T-helper 17 cell (primary cell): ENCODE measurements around the gene MACROD2. TPM values are rescaled to one million over a fixed set of nuclear protein-coding genes. Genes with fewer than 3 reads are reported as not detected.

Experiments used
- ATAC-seq: fragments of 150-1000 bp; cut with Tn5 transposase; 2 replicates; pipeline ENCODE4 v1.10.0; 2021; ENCODE audit warnings: mild to moderate bottlenecking, moderate library complexity
- DNase-seq, 3 donors: peaks; one replicate each; pipeline versions ENCODE4 v3.0.0 to v3.0.0-alpha.2; 2020 to 2021
- H3K9me3 ChIP-seq: one replicate; pipeline ENCODE4 v1.7.0; 2013; ENCODE audit warnings: low read length, mild to moderate bottlenecking; ENCODE audit not compliant: control insufficient read depth, poor library complexity, severe bottlenecking
- H3K27ac Mint-ChIP-seq: one replicate; pipeline ENCODE4 v1.8.0; 2022; ENCODE audit warnings: mild to moderate bottlenecking, moderate library complexity, mixed read lengths
- H3K27me3 Mint-ChIP-seq: one replicate; pipeline ENCODE4 v1.8.0; 2022; ENCODE audit warnings: mixed read lengths
- H3K36me3 Mint-ChIP-seq: one replicate; pipeline ENCODE4 v1.8.0; 2022; ENCODE audit warnings: low read depth, mixed read lengths
- H3K4me1 Mint-ChIP-seq: one replicate; pipeline ENCODE4 v1.8.0; 2022; ENCODE audit warnings: mild to moderate bottlenecking, mixed read lengths
- H3K4me3 Mint-ChIP-seq: one replicate; pipeline ENCODE4 v1.8.0; 2022; ENCODE audit warnings: mild to moderate bottlenecking, moderate library complexity, mixed read lengths
- total RNA-seq, 4 donors: library from RNA in 2 of 4; stranded (reverse) in 2 of 4; gene quantifications; one replicate each; pipeline ENCODE4 v1.2.3 and lab custom pipeline; 2022 to 2026

Gene MACROD2
- total RNA-seq, 2 donors from 2014 or later = 0.85 TPM; not detected in 1

- ATAC-seq (no peak), DNase-seq (no peak)
- H3K27me3 Mint-ChIP-seq = no peaks in the 10 kb centered on the region
- H3K27ac Mint-ChIP-seq = no peak overlapping the region
- no peaks in the 10 kb centered on the region for H3K9me3 ChIP-seq
- H3K36me3 Mint-ChIP-seq = no peaks in the 10 kb centered on the region
- H3K4me1 Mint-ChIP-seq = no peaks in the 10 kb centered on the region
- no peak overlapping the region for H3K4me3 Mint-ChIP-seq
Measured at GRCh38 chr20:15611541-15611940, 1616.2 kb downstream of the MACROD2 start.

DNA sequence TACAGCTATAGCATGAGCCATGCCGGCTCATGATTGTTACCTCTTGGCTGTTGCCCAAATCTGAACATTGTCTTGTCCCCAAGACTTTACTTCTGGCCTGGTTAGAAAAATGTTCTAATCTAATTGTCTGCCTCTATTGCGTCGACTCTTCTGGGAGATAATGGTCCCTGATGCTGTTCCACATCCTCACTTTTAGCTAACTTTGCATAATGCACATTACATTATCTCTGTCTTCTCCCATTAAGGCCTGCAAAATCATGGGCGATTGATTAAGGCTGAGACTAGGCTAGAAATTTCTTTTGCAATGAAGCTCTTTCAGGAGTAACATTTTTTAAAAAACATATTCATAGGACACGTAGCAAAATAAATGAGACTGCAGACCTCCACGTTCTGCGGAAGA is 1616.9 kb downstream of the MACROD2 start:
- Mint-ChIP-seq H3K27ac (no peak overlapping the region), H3K4me1 (no peaks in the 10 kb centered on the region), H3K27me3 (no peaks in the 10 kb centered on the region), H3K36me3 (no peaks in the 10 kb centered on the region), H3K4me3 (no peak overlapping the region)
- DNase-seq = no peak
- H3K9me3 ChIP-seq = no peaks in the 10 kb centered on the region
- ATAC-seq = no peak

GRCh38 chr20:15612769-15613168 is 1617.5 kb downstream of the MACROD2 start:
- no peaks in the 10 kb centered on the region for H3K9me3 ChIP-seq

DNA sequence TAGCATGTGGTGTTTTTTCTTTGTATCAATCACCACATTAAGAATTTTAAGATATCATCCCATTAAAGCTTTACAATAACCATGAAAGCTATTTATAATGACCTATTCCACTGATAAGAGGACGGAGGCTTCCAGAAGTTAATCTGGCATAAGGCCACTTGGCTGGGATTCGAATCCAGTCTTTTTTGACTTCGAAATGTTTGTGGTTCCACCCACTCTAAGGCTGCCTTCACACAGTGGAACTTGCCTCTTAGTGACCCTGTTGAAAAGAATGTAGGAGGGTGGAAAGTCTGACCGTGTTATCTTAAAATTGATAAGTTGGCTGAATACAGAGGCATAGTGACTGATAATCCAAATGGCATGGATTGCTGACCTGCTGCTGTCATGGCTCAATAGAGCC is 1618.2 kb downstream of the MACROD2 start:
- H3K27me3 Mint-ChIP-seq = no peaks in the 10 kb centered on the region
- ATAC-seq = no peak
- H3K4me3 Mint-ChIP-seq = no peak overlapping the region
- no peaks in the 10 kb centered on the region for H3K4me1 Mint-ChIP-seq
- H3K27ac Mint-ChIP-seq = no peak overlapping the region
- no peak for DNase-seq
- H3K9me3 ChIP-seq = no peaks in the 10 kb centered on the region
- no peaks in the 10 kb centered on the region for H3K36me3 Mint-ChIP-seq

More at GRCh38 chr20:15612769-15613168, 1617.5 kb downstream of the MACROD2 start:
- no peak overlapping the region for H3K4me3 Mint-ChIP-seq
- H3K36me3 Mint-ChIP-seq = no peaks in the 10 kb centered on the region
- ATAC-seq (no peak), DNase-seq (no peak)
- no peak overlapping the region for H3K27ac Mint-ChIP-seq
- no peaks in the 10 kb centered on the region for H3K27me3 Mint-ChIP-seq
- no peaks in the 10 kb centered on the region for H3K4me1 Mint-ChIP-seq

DNA sequence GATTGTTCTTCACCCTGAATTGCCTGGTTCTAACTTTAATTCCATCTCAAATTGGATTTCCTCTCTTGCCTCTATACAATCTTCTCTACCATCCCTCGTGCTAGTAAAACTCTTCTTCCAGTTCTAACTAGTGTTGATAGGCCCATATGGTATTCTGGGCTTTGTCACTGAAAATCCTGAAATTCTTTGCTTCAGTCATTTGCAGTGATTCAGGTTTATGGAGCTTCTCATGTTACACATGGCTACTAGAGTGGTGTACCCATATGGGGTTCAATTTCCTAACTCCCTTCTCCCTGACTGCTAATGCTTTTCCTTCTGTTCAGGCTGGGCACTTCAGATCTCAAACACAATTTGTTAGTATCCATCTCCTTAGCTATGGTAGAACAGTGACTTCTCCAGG is 1621.3 kb downstream of the MACROD2 start:
- Mint-ChIP-seq H3K4me1 (no peaks in the 10 kb centered on the region), H3K36me3 (no peaks in the 10 kb centered on the region), H3K27ac (no peak overlapping the region), H3K4me3 (no peak overlapping the region), H3K27me3 (no peaks in the 10 kb centered on the region)
- no peak for DNase-seq
- no peaks in the 10 kb centered on the region for H3K9me3 ChIP-seq
- ATAC-seq = no peak

GRCh38 chr20:15618110-15618509 is 1622.8 kb downstream of the MACROD2 start:
- no peaks in the 10 kb centered on the region for H3K4me1 Mint-ChIP-seq
- no peak for DNase-seq
- no peak for ATAC-seq
- no peaks in the 10 kb centered on the region for H3K36me3 Mint-ChIP-seq
- H3K4me3 Mint-ChIP-seq = no peak overlapping the region
- no peaks in the 10 kb centered on the region for H3K27me3 Mint-ChIP-seq
- H3K9me3 ChIP-seq = no peaks in the 10 kb centered on the region
- H3K27ac Mint-ChIP-seq = no peak overlapping the region

GRCh38 chr20:15618912-15619311 is 1623.6 kb downstream of the MACROD2 start:
- H3K9me3 ChIP-seq = no peaks in the 10 kb centered on the region
- DNase-seq (no peak), ATAC-seq (no peak)
- Mint-ChIP-seq H3K4me1 (no peaks in the 10 kb centered on the region), H3K27ac (no peak overlapping the region), H3K27me3 (no peaks in the 10 kb centered on the region), H3K4me3 (no peak overlapping the region), H3K36me3 (no peaks in the 10 kb centered on the region)

- no peak overlapping the region for H3K27ac Mint-ChIP-seq
- H3K9me3 ChIP-seq = no peaks in the 10 kb centered on the region
- H3K27me3 Mint-ChIP-seq = no peaks in the 10 kb centered on the region
- ATAC-seq (no peak), DNase-seq (no peak)
- no peaks in the 10 kb centered on the region for H3K36me3 Mint-ChIP-seq
- H3K4me1 Mint-ChIP-seq = no peaks in the 10 kb centered on the region
- no peak overlapping the region for H3K4me3 Mint-ChIP-seq
Measured at GRCh38 chr20:15619341-15619740, 1624.0 kb downstream of the MACROD2 start.

DNA sequence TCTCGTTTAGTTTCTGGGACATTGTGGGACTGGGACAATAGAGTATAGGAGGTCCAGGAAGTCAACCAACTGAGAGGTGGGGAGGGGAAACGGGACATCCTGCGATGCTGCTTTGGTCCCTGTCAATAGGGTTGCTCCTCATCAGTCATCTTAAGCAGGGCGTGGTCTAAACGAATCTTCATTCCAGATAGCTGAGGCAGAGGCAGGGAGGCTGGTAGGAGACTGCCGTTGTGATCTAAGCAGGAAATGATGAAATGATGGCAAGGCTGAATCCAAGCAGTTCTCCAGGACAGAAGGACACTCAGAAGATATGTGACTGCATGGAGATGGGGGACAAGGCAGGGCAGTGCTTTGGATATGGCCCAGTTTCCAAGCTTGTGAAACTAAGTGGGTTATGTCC is 1624.5 kb downstream of the MACROD2 start:
- no peaks in the 10 kb centered on the region for H3K27me3 Mint-ChIP-seq
- no peaks in the 10 kb centered on the region for H3K36me3 Mint-ChIP-seq
- no peak overlapping the region for H3K4me3 Mint-ChIP-seq
- ATAC-seq (no peak), DNase-seq (no peak)
- H3K9me3 ChIP-seq = no peaks in the 10 kb centered on the region
- H3K4me1 Mint-ChIP-seq = no peaks in the 10 kb centered on the region
- H3K27ac Mint-ChIP-seq = no peak overlapping the region

- H3K4me3 Mint-ChIP-seq = no peak overlapping the region
- H3K36me3 Mint-ChIP-seq = no peaks in the 10 kb centered on the region
Measured at GRCh38 chr20:15622368-15622767, 1627.1 kb downstream of the MACROD2 start.

GRCh38 chr20:15623215-15623614 is 1627.9 kb downstream of the MACROD2 start:
- DNase-seq (no peak), ATAC-seq (no peak)
- H3K9me3 ChIP-seq = no peaks in the 10 kb centered on the region
- H3K4me3 Mint-ChIP-seq = no peak overlapping the region
- no peak overlapping the region for H3K27ac Mint-ChIP-seq
- no peaks in the 10 kb centered on the region for H3K4me1 Mint-ChIP-seq
- no peaks in the 10 kb centered on the region for H3K27me3 Mint-ChIP-seq
- no peaks in the 10 kb centered on the region for H3K36me3 Mint-ChIP-seq

More at GRCh38 chr20:15622368-15622767, 1627.1 kb downstream of the MACROD2 start:
- H3K27ac Mint-ChIP-seq = no peak overlapping the region
- DNase-seq = no peak
- H3K4me1 Mint-ChIP-seq = no peaks in the 10 kb centered on the region
- no peaks in the 10 kb centered on the region for H3K9me3 ChIP-seq
- no peaks in the 10 kb centered on the region for H3K27me3 Mint-ChIP-seq
- no peak for ATAC-seq

GRCh38 chr20:15625981-15626380 is 1630.7 kb downstream of the MACROD2 start:
- no peak overlapping the region for H3K27ac Mint-ChIP-seq
- ATAC-seq = no peak
- no peak overlapping the region for H3K4me3 Mint-ChIP-seq
- no peaks in the 10 kb centered on the region for H3K9me3 ChIP-seq
- H3K27me3 Mint-ChIP-seq = no peaks in the 10 kb centered on the region
- H3K36me3 Mint-ChIP-seq = no peaks in the 10 kb centered on the region
- H3K4me1 Mint-ChIP-seq = no peaks in the 10 kb centered on the region
- DNase-seq = no peak

GRCh38 chr20:15627089-15627488 is 1631.8 kb downstream of the MACROD2 start:
- no peaks in the 10 kb centered on the region for H3K36me3 Mint-ChIP-seq
- no peak overlapping the region for H3K27ac Mint-ChIP-seq
- ATAC-seq (no peak), DNase-seq (no peak)
- H3K9me3 ChIP-seq = no peaks in the 10 kb centered on the region
- H3K27me3 Mint-ChIP-seq = no peaks in the 10 kb centered on the region
- H3K4me3 Mint-ChIP-seq = no peak overlapping the region
- no peaks in the 10 kb centered on the region for H3K4me1 Mint-ChIP-seq

GRCh38 chr20:15627501-15627903 is 1632.2 kb downstream of the MACROD2 start:
- ATAC-seq = no peak

More at GRCh38 chr20:15627501-15627903, 1632.2 kb downstream of the MACROD2 start:
- Mint-ChIP-seq H3K27ac (no peak overlapping the region), H3K36me3 (no peaks in the 10 kb centered on the region), H3K27me3 (no peaks in the 10 kb centered on the region), H3K4me3 (no peak overlapping the region), H3K4me1 (no peaks in the 10 kb centered on the region)
- DNase-seq = no peak
- H3K9me3 ChIP-seq = no peaks in the 10 kb centered on the region
